Measurements from ENCODE around the gene PPP6R1.

DNA sequence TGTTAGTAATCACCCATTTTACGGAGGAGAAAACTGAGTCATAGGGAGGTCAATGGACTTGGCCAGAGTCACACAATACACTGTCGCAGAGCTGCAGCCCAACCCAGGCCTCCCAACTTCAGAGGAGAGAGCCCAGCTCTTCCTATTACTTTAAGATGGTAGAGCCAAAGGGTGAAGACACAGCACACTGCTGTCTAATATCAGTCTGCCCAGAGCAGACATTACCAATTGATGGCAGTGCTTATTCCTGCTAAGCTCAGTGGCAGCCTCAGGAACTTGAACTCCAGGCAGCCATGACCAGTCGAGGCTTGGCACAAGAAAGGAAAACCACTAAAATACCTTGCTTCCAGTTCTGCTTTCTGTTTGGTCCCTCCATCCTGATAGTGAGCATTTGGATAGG lies 47.9 kb upstream of the PPP6R1 start:
- TF ChIP-seq CTCF (IDR thresholded peaks at IDR 0.05) (no peak), POLR2A (IDR thresholded peaks at IDR 0.05) (no peak)

Measured in uterus (tissue), 2 donors.